HT-29 (cell line): Measurements from ENCODE around the gene SRL. TPM values are rescaled to one million over a fixed set of nuclear protein-coding genes. Genes with fewer than 3 reads are reported as not detected.

Source experiments
- DNase-seq: peaks from one replicate; pipeline ENCODE4 v3.0.0-alpha.2; 2015; ENCODE audit warnings: low spot score
- total RNA-seq: library from RNA; depleted of rRNA; stranded (reverse); fragments of >200 nt; shearing (Covaris generic); gene quantifications from 2 replicates; pipeline ENCODE4 v1.2.3, GENCODE V29; 2014; rRNA removed

Gene SRL
- total RNA-seq = 0.03 TPM in 1 of 2 replicates, not detected in the other

- no peak for DNase-seq
Measured at GRCh38 chr16:4241928-4242283, at the start of gene SRL. Gene SRL, minus strand, starts transcription at chr16:4242080. Its CDS starts 13 bp downstream, at chr16:4242067.

DNA sequence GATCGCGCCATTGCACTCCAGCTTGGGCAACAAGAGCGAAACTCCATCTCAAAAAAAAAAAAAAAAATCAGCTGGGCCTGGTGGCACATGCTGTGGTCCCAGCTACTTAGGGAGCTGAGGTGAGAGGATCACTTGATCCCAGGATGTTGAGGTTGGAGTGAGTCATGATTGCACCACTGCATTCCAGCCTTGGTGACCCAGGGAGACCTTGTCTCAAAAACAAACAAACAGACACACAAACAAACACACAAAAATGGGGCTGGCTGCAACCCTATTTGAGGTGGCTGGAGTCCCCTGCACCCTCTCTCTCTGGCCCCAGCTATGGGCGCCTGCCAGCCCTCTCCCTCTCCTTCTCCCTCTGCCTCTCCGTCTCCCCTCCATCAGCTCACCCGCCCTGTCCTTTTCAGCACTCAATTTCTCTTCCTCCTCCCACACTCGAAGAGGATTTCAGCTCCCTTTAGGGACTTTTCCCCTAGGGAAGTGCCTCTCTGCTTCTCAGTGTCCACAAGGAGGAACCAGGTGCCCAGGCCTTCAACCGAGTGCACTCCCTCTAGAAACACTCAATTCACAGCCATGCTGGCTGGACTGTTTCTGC, 48.5 kb upstream of the SRL start:
- peak; percentile 72 for DNase-seq

GRCh38 chr16:4288148-4288921, 46.5 kb upstream of the SRL start:
- DNase-seq = peak; percentile 81

GRCh38 chr16:4285167-4285566, 43.3 kb upstream of the SRL start:
- DNase-seq = no peak

DNA sequence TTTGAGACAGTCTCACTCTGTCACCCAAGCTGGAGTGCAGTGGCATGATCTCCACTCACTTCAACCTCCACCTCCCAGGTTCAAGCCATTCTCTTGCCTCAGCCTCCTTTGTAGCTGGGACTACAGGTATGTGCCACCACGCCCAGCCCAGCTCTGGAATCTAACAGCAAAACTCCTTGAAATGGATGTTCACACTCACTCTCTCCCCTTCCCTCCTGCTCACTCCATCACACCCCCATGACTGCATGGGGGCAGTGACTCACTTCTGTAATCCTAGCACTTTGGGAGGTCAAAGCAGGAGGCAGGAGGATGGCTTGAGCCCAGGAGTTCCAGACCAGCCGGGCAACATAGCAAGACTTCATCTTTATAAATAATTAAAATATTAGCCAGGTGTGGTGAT, 42.1 kb upstream of the SRL start:
- DNase-seq = no peak

GRCh38 chr16:4283441-4283840, 41.6 kb upstream of the SRL start:
- no peak for DNase-seq

- no peak for DNase-seq
Measured at GRCh38 chr16:4280625-4281024, 38.7 kb upstream of the SRL start.

DNA sequence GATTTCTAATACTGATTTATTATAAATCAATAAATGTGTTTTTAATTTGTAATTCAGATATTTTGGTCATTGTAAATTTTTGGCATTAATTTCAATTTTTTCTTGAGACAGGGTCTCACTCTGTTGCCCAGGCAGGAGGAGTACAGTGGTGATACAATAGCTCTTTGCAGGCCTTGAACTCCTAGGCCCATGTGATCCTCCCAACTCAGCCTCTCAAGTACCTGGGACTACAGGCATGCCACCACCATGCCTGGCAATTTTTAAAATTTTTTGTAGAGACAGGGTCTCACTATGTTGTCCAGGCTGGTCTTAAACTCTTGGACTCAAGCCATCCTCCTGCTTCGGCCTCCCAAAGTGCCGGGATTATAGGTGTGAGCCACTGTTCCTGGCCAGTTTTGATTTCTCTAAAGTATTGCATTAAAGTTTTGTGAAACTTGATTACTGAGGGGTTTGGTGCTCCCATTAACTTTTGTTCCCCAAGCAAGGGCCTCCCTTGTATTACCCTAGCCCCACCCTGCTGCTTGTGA, 36.2 kb upstream of the SRL start:
- DNase-seq = no peak

GRCh38 chr16:4275861-4276260, 34.0 kb upstream of the SRL start:
- no peak for DNase-seq

DNA sequence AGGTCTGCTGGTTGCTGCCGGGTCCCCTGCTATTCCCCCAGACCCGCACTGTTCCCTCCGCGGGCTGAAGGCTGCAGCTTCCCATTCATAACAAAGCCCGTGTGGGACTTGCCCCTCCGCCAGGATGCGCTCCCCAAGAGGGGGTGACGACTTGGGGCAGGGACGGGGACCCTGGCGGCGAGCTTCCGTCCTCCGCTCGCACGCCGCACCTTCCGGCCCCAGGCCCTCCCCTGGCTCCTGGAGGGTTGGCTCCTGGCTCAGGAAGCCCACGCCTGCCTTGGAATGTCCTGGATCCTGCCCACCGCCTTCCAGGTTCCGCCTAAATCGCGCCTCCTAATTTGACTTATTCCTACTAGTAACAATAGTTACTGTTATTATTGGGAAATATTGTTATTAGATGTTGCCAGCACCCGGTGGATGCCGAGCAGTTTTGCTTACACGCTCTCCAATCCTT, 32.0 kb upstream of the SRL start:
- DNase-seq = peak; percentile 54

DNA sequence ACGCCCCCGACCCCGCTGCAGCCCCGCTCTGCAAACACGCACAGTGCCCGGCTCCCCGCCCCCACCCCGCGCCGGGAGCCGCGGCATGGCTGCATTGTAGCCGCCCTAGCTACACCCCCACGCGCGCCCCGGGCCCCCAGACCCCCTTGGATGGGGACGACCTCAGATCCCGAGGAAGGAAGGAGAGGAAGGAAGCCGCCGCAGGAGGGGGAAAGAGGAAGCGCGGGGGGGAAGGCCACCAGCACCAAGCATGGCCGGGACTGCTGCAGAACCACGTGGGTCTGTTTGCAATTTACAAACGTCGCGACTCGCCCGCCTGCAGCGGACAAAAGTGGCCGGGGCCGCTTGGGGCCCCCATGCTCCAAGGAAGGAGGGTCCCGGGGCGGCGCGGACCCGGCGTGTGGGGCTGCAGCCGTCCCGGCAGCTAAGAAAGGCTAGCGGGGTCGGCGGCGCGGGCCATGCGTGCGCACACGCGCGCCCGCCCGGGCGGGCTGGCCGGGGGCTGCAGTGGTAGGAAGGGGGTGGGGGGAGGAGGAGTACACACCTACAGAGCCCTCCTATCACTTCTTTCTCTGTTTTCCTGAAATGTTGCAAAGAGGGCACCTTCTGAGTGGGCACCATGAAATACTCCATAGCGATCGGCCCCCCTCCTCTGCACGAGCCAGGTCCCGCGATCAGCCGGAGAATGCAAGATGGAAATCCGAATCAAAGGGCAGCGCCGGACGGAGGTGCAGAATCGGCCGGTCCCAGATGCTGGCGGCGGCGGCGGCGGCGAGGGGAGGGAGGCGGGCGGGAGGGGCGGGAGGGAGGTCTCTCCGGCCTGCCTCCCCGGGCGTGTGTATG, 30.5 kb upstream of the SRL start:
- peak; percentile 67 for DNase-seq

DNA sequence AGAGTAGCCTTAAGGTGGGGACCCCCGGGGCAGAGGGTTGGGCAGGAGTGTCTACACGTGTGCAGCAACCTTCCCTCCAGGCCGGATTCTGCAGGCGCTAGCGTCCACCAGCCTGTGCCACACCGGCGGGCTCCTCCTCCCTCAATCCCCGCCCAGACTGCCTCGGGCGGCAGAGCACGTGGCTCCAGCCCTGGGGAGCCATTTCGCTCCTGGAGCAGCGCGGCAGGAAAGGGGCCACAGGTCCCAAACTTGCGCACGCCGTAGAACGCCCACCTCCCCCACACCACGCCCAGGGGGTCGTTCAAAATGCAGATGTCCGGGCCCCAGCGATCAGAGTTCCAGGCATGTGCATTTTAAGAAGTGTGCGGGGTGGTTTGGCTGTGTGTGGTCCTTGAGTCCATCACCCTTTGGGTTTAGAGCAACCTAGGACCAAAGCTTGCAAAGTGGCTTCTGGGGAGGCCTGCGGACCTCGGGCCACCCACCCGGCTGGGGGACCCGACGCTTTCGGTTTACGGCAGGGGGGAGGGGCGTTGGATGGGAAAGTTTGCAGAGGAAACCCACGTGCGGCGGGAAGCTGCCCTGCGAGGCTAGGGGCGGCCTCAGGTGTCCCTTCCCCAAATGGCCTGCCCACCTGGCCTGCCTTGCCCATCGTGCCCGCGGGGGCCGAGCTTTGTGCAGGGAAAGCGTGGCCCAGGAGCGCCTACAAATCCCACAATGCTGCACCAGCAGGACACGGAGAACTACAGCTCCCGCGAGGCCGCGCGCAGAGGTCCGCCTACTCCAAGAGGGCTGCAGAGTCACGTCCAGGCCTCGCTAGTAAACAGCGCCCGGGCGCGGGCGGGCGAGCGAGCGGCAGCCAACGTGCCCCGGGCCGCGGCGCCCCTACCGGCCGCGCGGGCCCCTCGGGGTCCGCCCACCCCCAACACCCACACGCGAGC, 29.6 kb upstream of the SRL start:
- peak; percentile 88 for DNase-seq

- no peak for DNase-seq
Measured at GRCh38 chr16:4270595-4270994, 28.7 kb upstream of the SRL start.

DNA sequence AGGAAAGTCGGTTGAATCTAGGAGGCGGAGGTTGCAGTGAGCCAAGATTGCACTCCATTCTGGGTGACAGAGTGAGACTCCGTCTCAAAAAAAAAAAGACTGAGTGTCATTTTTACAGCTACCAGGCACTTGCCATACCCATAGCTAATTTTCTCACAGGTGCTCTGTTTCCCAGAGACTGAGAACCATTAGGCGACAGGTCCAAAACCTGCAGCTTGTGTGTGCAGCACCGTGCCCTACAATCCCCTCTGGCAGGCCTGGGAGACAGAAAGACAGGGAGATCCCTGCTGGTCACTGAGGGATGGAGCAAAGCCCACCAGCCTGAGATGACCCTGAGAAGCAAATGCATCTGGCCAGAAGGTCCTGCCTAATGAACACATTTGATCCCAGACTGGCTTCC, 28.2 kb upstream of the SRL start:
- DNase-seq = no peak

- peak; percentile 39 for DNase-seq
Measured at GRCh38 chr16:4266372-4266771, 24.5 kb upstream of the SRL start.

DNA sequence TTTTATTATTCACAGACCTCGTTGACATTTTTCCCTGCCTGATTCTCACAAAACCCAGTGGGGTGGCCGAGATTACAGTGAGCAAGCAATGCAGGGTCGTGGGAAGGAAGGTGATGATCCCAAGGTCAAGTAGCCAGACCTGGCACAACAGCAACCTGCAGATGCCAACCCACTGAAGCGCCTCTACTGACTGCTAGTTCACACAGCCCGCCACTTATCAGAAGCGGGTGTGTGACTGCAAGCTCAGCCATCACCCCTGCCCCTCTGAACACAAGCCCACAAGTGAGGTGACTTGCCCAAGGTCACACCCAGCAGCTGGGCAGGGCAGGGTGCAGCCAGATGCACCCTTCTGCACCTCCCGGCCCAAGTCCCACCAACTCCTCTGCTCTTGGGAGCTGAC, 23.8 kb upstream of the SRL start:
- DNase-seq = no peak

- DNase-seq = no peak
Measured at GRCh38 chr16:4264546-4264945, 22.7 kb upstream of the SRL start.

GRCh38 chr16:4263504-4264436, 21.9 kb upstream of the SRL start:
- peak; percentile 22 for DNase-seq

DNA sequence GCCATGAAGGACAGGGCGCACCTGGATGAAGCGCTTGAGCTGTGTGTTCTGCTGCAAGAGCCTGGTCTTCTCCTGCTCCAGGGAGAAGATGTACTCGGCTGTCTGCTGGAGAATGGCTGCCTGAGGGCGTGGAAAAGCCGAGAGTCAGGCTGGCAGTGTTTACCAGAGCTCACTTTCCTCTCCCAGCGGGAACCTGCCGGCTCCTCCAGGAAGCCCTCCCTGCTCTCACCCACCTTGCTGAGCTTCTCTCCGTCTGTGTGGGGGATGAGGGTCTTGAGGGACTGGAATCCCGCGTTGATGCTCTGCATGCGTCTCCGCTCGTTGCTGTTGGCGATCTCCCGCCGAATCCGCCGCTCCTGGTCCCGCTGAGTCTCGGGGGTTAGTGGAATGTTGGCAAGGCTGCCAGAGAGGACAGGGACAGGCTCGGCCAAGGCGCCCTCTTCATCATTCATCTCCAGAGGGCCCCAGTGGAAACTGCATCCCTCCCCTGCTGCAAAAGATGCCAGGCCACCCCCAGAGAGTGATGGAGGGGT, 20.5 kb upstream of the SRL start:
- no peak for DNase-seq
